ENCODE data around the gene SRI. TPM values are rescaled to one million over a fixed set of nuclear protein-coding genes. Genes with fewer than 3 reads are reported as not detected.
"Not testable (repeated sequence)": the region's sequence is repeated elsewhere in the genome, so short reads cannot be mapped to it uniquely, and the experiment has no call there.

Gene SRI
- total RNA-seq, 1 donor from 2014 or later = 43.3 TPM

DNA sequence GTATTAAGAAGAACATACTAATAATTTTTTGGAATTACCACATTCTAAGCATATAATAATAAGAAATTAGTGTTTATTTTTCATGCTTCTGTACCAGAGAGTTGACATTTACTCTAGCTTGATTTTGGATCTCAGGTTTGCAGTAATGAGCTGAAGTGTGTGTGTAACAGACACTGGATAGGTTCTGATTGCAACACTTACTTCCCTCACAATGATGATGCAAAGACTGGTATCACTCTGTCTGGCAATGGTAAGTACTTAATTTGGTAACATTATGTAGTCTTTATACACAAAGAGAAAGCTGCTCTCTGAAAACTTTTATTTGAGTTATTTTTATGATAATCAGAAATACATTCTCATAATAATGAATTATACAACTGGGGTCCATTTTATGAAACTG, 54.1 kb downstream of the SRI start:
- H3K27me3 ChIP-seq (ENCODE audit: control insufficient read depth in 3 of 3, insufficient read depth in 3 of 3, low read length in 3 of 3) = no peaks in the 10 kb centered on the region
- H3K9ac ChIP-seq (ENCODE audit: low read depth in 1 of 3, low read length in 3 of 3) = no peak overlapping the region
- no peaks in the 10 kb centered on the region for H3K36me3 ChIP-seq (ENCODE audit: control insufficient read depth in 3 of 3, insufficient read depth in 3 of 3, low read length in 3 of 3)
- no peaks in the 10 kb centered on the region for H3K4me1 ChIP-seq (ENCODE audit: control insufficient read depth in 3 of 3, insufficient read depth in 3 of 3, low read length in 3 of 3)
- H3K27ac ChIP-seq (ENCODE audit: low read depth, low read length) = no peak overlapping the region
- no peaks in the 10 kb centered on the region for H3K9me3 ChIP-seq (ENCODE audit: control insufficient read depth in 3 of 3, low read length in 3 of 3)
- no peak overlapping the region for H3K4me3 ChIP-seq (ENCODE audit: low read length in 3 of 3)

DNA sequence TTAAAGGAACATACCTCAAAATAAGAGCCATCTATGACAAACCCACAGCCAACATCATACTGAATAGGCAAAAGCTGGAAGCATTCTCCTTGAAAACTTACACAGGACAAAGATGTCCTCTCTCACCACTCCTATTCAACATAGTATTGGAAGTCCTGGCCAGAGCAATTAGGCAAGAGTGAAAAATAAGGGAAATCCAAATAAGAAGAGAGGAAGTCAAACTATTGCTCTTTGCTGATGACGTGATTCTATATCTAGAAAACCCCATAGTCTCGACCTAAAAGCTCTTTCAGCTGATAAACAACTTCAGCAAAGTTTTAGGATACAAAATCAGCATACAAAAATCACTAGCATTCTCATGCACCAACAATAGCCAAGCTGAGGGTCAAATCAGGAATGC, 60.1 kb downstream of the SRI start:
- H3K4me3 ChIP-seq (ENCODE audit: low read length in 3 of 3); H3K9me3 ChIP-seq (ENCODE audit: control insufficient read depth in 3 of 3, low read length in 3 of 3); H3K27me3 ChIP-seq (ENCODE audit: control insufficient read depth in 3 of 3, insufficient read depth in 3 of 3, low read length in 3 of 3); H3K4me1 ChIP-seq (ENCODE audit: control insufficient read depth in 3 of 3, insufficient read depth in 3 of 3, low read length in 3 of 3); H3K9ac ChIP-seq (ENCODE audit: low read depth in 1 of 3, low read length in 3 of 3); H3K36me3 ChIP-seq (ENCODE audit: control insufficient read depth in 3 of 3, insufficient read depth in 3 of 3, low read length in 3 of 3); H3K27ac ChIP-seq (ENCODE audit: low read depth, low read length): not testable (repeated sequence)

DNA sequence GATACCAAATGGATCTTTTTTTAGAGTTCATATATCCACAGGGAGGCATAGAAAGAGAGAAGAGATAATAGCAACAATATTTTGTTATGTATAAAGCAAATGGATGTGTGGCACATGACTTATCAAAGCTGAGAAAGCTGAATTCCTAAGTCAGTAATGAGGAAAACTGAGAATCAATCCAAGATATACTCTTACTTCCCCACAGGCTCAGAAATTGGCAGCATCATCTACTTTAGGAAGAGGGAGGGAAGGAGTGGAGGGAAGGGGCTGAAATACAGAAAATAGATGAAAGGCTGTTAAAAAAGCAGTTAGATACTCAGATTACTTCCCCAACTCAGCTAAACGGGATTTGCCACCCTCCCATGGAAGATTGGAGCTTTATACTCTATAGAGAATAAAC, 63.5 kb downstream of the SRI start:
- Histone ChIP-seq H3K27me3 (ENCODE audit: control insufficient read depth in 3 of 3, insufficient read depth in 3 of 3, low read length in 3 of 3) (no peaks in the 10 kb centered on the region), H3K9ac (ENCODE audit: low read depth in 1 of 3, low read length in 3 of 3) (no peak overlapping the region), H3K27ac (ENCODE audit: low read depth, low read length) (no peak overlapping the region), H3K4me1 (ENCODE audit: control insufficient read depth in 3 of 3, insufficient read depth in 3 of 3, low read length in 3 of 3) (no peaks in the 10 kb centered on the region), H3K36me3 (ENCODE audit: control insufficient read depth in 3 of 3, insufficient read depth in 3 of 3, low read length in 3 of 3) (peaks cover 0 to 2% (median 0%) of the 10 kb centered on the region in 3 donors), H3K9me3 (ENCODE audit: control insufficient read depth in 3 of 3, low read length in 3 of 3) (no peaks in the 10 kb centered on the region), H3K4me3 (ENCODE audit: low read length in 3 of 3) (no peak overlapping the region)

DNA sequence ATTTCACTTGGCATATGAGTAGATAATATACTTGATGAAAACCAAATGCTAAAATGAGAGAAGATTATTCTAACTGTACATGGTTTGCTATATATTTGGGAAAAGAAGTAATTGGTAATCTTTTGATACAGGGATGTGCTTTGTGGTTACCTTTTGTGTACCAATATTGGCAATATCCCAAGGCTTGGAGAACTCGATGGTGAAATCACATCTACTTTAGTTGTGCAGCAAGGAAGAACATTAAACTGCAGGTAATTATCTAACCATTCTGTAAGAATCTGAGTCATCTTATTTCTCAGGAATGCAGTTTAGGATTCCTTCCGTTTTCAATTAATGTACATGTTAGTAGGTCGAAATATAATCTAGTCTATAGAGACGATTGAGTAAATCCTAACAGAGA, 64.1 kb downstream of the SRI start:
- H3K4me1 ChIP-seq (ENCODE audit: control insufficient read depth in 3 of 3, insufficient read depth in 3 of 3, low read length in 3 of 3) = no peaks in the 10 kb centered on the region
- H3K9me3 ChIP-seq (ENCODE audit: control insufficient read depth in 3 of 3, low read length in 3 of 3) = no peaks in the 10 kb centered on the region
- no peaks in the 10 kb centered on the region for H3K27me3 ChIP-seq (ENCODE audit: control insufficient read depth in 3 of 3, insufficient read depth in 3 of 3, low read length in 3 of 3)
- H3K27ac ChIP-seq (ENCODE audit: low read depth, low read length) = no peak overlapping the region
- peaks cover 0 to 2% (median 0%) of the 10 kb centered on the region in 3 donors for H3K36me3 ChIP-seq (ENCODE audit: control insufficient read depth in 3 of 3, insufficient read depth in 3 of 3, low read length in 3 of 3)
- no peak overlapping the region for H3K9ac ChIP-seq (ENCODE audit: low read depth in 1 of 3, low read length in 3 of 3)
- H3K4me3 ChIP-seq (ENCODE audit: low read length in 3 of 3) = no peak overlapping the region

Other genes starting within 250 kb of the SRI start
- gene STEAP4, start 86.9 kb upstream of the SRI start, total RNA-seq = 3.7 TPM